Kidney tubule cell (primary cell): ENCODE data around the gene STXBP3.
"Not testable (repeated sequence)": the region's sequence is repeated elsewhere in the genome, so short reads cannot be mapped to it uniquely, and the experiment has no call there.

Source experiments
- DNase-seq: peaks from one replicate; pipeline ENCODE4 v3.0.0-alpha.2; 2018; ENCODE audit warnings: low spot score

The STXBP3 gene

GRCh38 chr1:108728327-108728923 is 18.0 kb upstream of the STXBP3 start:
- DNase-seq = no peak

GRCh38 chr1:108729481-108729880 is 17.0 kb upstream of the STXBP3 start:
- no peak for DNase-seq

GRCh38 chr1:108732398-108732797 is 14.1 kb upstream of the STXBP3 start:
- DNase-seq = no peak

- no peak for DNase-seq
Measured at GRCh38 chr1:108734171-108734865, 12.2 kb upstream of the STXBP3 start.

- DNase-seq = no peak
Measured at GRCh38 chr1:108742253-108742652, 4.2 kb upstream of the STXBP3 start.

- no peak for DNase-seq
Measured at GRCh38 chr1:108745980-108746381, 493 bp upstream of the STXBP3 start.

- DNase-seq = peak; percentile 86
Measured at GRCh38 chr1:108747171-108747850, 837 bp downstream of the STXBP3 start.

- no peak for DNase-seq
Measured at GRCh38 chr1:108747898-108748297, 1.4 kb downstream of the STXBP3 start.

- DNase-seq = no peak
Measured at GRCh38 chr1:108749081-108749480, 2.6 kb downstream of the STXBP3 start.

- peak; percentile 68 for DNase-seq
Measured at GRCh38 chr1:108750476-108751181, 4.2 kb downstream of the STXBP3 start.

GRCh38 chr1:108753363-108753762 is 6.9 kb downstream of the STXBP3 start:
- DNase-seq = no peak

GRCh38 chr1:108758796-108759195 is 12.3 kb downstream of the STXBP3 start:
- no peak for DNase-seq

GRCh38 chr1:108767115-108767514 is 20.6 kb downstream of the STXBP3 start:
- DNase-seq = no peak

GRCh38 chr1:108767708-108768107 is 21.2 kb downstream of the STXBP3 start:
- DNase-seq = no peak

GRCh38 chr1:108777839-108778238 is 31.4 kb downstream of the STXBP3 start:
- no peak for DNase-seq

GRCh38 chr1:108779455-108779854 is 33.0 kb downstream of the STXBP3 start:
- DNase-seq = no peak

GRCh38 chr1:108780937-108781574 is 34.6 kb downstream of the STXBP3 start:
- DNase-seq = no peak

- not testable (repeated sequence) for DNase-seq
Measured at GRCh38 chr1:108781575-108781944, 35.1 kb downstream of the STXBP3 start.

- DNase-seq = no peak
Measured at GRCh38 chr1:108785264-108785663, 38.8 kb downstream of the STXBP3 start.

- no peak for DNase-seq
Measured at GRCh38 chr1:108785880-108786279, 39.4 kb downstream of the STXBP3 start.

GRCh38 chr1:108791790-108792189 is 45.3 kb downstream of the STXBP3 start:
- DNase-seq = no peak

- no peak for DNase-seq
Measured at GRCh38 chr1:108792420-108792819, 45.9 kb downstream of the STXBP3 start.
